A549 (cell line): ENCODE data around the gene CRACDL.

Experiments used
- CBX2 ChIP-seq: fragments of 200-600 bp; sonication (generic); IDR thresholded peaks from 2 replicates; pipeline ENCODE4 v1.6.1; 2016; ENCODE audit warnings: low read depth, mild to moderate bottlenecking, borderline replicate concordance
- CBX8 ChIP-seq: fragments of 200-600 bp; sonication (generic); IDR thresholded peaks from 2 replicates; pipeline ENCODE4 v1.6.1; 2016
- CEBPB ChIP-seq, 2 experiments: fragments of >200 bp in 1 of 2; sonication (Bioruptor Twin) in 1 of 2; formaldehyde crosslinking in 1 of 2; IDR thresholded peaks; 2 replicates each; pipeline ENCODE4 v1.6.1; 2012 to 2016
- HDAC2 ChIP-seq: fragments of 200-600 bp; sonication (generic); IDR thresholded peaks from 2 replicates; pipeline ENCODE4 v1.6.1; 2016
- JUN ChIP-seq, 2 experiments: fragments of >200 bp; sonication (Bioruptor Twin); formaldehyde crosslinking; IDR thresholded peaks; 2 replicates in 1 of 2; 3 replicates in 1 of 2; pipeline ENCODE4 v1.6.1; 2016 to 2017
- MAFK ChIP-seq: fragments of 450-650 bp; IDR thresholded peaks from 2 replicates; pipeline ENCODE4 v1.6.1; 2014; ENCODE audit not compliant: partially characterized antibody
- MAZ ChIP-seq: fragments of 150-350 bp; IDR thresholded peaks from 2 replicates; pipeline ENCODE4 v1.6.1; 2014; ENCODE audit warnings: antibody characterized with exemption, low read depth, low read length, borderline replicate concordance
- MYC ChIP-seq: IDR thresholded peaks from 2 replicates; pipeline ENCODE4 v1.6.1; 2012; ENCODE audit warnings: mild to moderate bottlenecking, inconsistent platforms, low read length, improper control_type of control experiment, borderline replicate concordance
- NR3C1 ChIP-seq: fragments of >200 bp; sonication (Bioruptor Twin); formaldehyde crosslinking; IDR thresholded peaks from 3 replicates; pipeline ENCODE4 v1.6.1; 2017
- POLR2A ChIP-seq: IDR thresholded peaks from 2 replicates; pipeline ENCODE4 v1.6.1; 2012; ENCODE audit warnings: mild to moderate bottlenecking, low read length
- SMC3 ChIP-seq: fragments of >200 bp; sonication (Bioruptor Twin); formaldehyde crosslinking; IDR thresholded peaks from 3 replicates; pipeline ENCODE4 v1.6.1; 2018; ENCODE audit warnings: inconsistent platforms
- ZFP36 ChIP-seq: fragments of 450-650 bp; IDR thresholded peaks from 2 replicates; pipeline ENCODE4 v1.6.1; 2014; ENCODE audit warnings: borderline replicate concordance; ENCODE audit not compliant: partially characterized antibody
- TF ChIP-seq, protein P1 (sequence below): fragments of >200 bp; sonication (Bioruptor Twin); formaldehyde crosslinking; IDR thresholded peaks from 3 replicates; pipeline ENCODE4 v1.5.1; 2016
- TF ChIP-seq, protein P2 (sequence below): fragments of 200-600 bp; sonication (generic); IDR thresholded peaks from 2 replicates; pipeline ENCODE4 v1.6.1; 2016; ENCODE audit warnings: antibody characterized with exemption, mild to moderate bottlenecking, moderate library complexity

DNA sequence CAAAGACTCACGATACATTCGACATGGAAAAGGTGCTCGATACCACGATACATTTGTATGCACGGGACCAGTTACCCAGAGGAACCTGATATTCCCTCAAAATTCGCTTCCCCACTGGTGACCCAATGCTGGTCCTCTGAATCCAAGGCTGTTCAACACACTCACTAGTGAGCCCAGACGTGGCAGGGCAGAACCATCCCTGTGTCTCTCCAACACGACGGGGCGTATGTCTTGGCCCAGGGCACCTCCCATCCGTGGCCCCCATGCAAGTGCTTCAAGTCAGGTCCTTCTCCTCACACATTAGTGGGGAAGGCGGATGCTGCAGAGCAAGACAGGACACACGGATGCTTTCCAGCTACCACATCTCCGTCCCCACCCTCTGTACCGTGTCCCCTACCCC, 6.1 kb downstream of the CRACDL start:
- TF ChIP-seq, protein P1, sequence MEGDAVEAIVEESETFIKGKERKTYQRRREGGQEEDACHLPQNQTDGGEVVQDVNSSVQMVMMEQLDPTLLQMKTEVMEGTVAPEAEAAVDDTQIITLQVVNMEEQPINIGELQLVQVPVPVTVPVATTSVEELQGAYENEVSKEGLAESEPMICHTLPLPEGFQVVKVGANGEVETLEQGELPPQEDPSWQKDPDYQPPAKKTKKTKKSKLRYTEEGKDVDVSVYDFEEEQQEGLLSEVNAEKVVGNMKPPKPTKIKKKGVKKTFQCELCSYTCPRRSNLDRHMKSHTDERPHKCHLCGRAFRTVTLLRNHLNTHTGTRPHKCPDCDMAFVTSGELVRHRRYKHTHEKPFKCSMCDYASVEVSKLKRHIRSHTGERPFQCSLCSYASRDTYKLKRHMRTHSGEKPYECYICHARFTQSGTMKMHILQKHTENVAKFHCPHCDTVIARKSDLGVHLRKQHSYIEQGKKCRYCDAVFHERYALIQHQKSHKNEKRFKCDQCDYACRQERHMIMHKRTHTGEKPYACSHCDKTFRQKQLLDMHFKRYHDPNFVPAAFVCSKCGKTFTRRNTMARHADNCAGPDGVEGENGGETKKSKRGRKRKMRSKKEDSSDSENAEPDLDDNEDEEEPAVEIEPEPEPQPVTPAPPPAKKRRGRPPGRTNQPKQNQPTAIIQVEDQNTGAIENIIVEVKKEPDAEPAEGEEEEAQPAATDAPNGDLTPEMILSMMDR, result no peak
- TF ChIP-seq CBX8 (no peak), ZFP36 (no peak), HDAC2 (no peak), CEBPB (IDR thresholded peaks at IDR 0.05) (no peak), POLR2A (no peak), CBX2 (no peak), MAZ (no peak), JUN (IDR thresholded peaks at IDR 0.05) (no peak), MAFK (no peak), NR3C1 (no peak), SMC3 (no peak), MYC (no peak)
- TF ChIP-seq, protein P2, sequence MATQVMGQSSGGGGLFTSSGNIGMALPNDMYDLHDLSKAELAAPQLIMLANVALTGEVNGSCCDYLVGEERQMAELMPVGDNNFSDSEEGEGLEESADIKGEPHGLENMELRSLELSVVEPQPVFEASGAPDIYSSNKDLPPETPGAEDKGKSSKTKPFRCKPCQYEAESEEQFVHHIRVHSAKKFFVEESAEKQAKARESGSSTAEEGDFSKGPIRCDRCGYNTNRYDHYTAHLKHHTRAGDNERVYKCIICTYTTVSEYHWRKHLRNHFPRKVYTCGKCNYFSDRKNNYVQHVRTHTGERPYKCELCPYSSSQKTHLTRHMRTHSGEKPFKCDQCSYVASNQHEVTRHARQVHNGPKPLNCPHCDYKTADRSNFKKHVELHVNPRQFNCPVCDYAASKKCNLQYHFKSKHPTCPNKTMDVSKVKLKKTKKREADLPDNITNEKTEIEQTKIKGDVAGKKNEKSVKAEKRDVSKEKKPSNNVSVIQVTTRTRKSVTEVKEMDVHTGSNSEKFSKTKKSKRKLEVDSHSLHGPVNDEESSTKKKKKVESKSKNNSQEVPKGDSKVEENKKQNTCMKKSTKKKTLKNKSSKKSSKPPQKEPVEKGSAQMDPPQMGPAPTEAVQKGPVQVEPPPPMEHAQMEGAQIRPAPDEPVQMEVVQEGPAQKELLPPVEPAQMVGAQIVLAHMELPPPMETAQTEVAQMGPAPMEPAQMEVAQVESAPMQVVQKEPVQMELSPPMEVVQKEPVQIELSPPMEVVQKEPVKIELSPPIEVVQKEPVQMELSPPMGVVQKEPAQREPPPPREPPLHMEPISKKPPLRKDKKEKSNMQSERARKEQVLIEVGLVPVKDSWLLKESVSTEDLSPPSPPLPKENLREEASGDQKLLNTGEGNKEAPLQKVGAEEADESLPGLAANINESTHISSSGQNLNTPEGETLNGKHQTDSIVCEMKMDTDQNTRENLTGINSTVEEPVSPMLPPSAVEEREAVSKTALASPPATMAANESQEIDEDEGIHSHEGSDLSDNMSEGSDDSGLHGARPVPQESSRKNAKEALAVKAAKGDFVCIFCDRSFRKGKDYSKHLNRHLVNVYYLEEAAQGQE, result no peak
